ENCODE results near the gene EPS15.

- TF ChIP-seq CTCF (IDR thresholded peaks at IDR 0.05) (no peak), POLR2A (IDR thresholded peaks at IDR 0.05) (no peak), POLR2AphosphoS5 (IDR thresholded peaks at IDR 0.05) (no peak)
Measured at GRCh38 chr1:51551081-51551480, 32.0 kb upstream of the EPS15 start.
